COLO829 (cell line): ENCODE results near the gene KNCN.

Experiments
- DNase-seq: peaks from one replicate; pipeline ENCODE4 v3.0.0; 2012; ENCODE audit warnings: low spot score

Gene KNCN

GRCh38 chr1:46551597-46552095, at the start of gene KNCN:
TSS of gene KNCN (minus strand) at chr1:46551647. CDS start at chr1:46551215, 432 bp downstream.
- DNase-seq, result no peak

- DNase-seq, result no peak
Observed at GRCh38 chr1:46599059-46599970, 47.9 kb upstream of the KNCN start.

GRCh38 chr1:46596846-46597245, 45.4 kb upstream of the KNCN start:
- DNase-seq, result no peak

GRCh38 chr1:46596036-46596435, 44.6 kb upstream of the KNCN start:
- DNase-seq, result no peak

- DNase-seq, result no peak
Observed at GRCh38 chr1:46595127-46595526, 43.7 kb upstream of the KNCN start.

- DNase-seq, result no peak
Observed at GRCh38 chr1:46594063-46594462, 42.6 kb upstream of the KNCN start.

- DNase-seq, result no peak
Observed at GRCh38 chr1:46592823-46593222, 41.4 kb upstream of the KNCN start.

- no peak for DNase-seq
Observed at GRCh38 chr1:46589529-46589928, 38.1 kb upstream of the KNCN start.

- DNase-seq, result no peak
Observed at GRCh38 chr1:46587069-46587468, 35.6 kb upstream of the KNCN start.

GRCh38 chr1:46585312-46585938, 34.0 kb upstream of the KNCN start:
- no peak for DNase-seq

GRCh38 chr1:46583494-46583893, 32.0 kb upstream of the KNCN start:
- DNase-seq, result no peak

GRCh38 chr1:46582972-46583371, 31.5 kb upstream of the KNCN start:
- DNase-seq, result no peak

- DNase-seq, result no peak
Observed at GRCh38 chr1:46581681-46582455, 30.4 kb upstream of the KNCN start.

- no peak for DNase-seq
Observed at GRCh38 chr1:46580140-46580903, 28.9 kb upstream of the KNCN start.

- no peak for DNase-seq
Observed at GRCh38 chr1:46577671-46578070, 26.2 kb upstream of the KNCN start.

- DNase-seq, result no peak
Observed at GRCh38 chr1:46576596-46576995, 25.1 kb upstream of the KNCN start.

- no peak for DNase-seq
Observed at GRCh38 chr1:46575778-46576177, 24.3 kb upstream of the KNCN start.

- no peak for DNase-seq
Observed at GRCh38 chr1:46575300-46575699, 23.9 kb upstream of the KNCN start.

GRCh38 chr1:46571691-46572225, 20.3 kb upstream of the KNCN start:
- DNase-seq, result no peak

GRCh38 chr1:46569884-46570725, 18.7 kb upstream of the KNCN start:
- DNase-seq, result no peak

- no peak for DNase-seq
Observed at GRCh38 chr1:46569116-46569515, 17.7 kb upstream of the KNCN start.
